HL-60 (cell line): ENCODE data around the gene TRIOBP.

Experiments used
- DNase-seq, 2 experiments: peaks; one replicate each; pipeline ENCODE4 v3.0.0-alpha.2; 2010 to 2020; ENCODE audit warnings: low read depth in 1 of 2, low spot score in 1 of 2
- H3K27ac ChIP-seq: fragments of 250-450 bp; sonication (Bioruptor Pico); replicated peaks from 2 replicates; pipeline ENCODE4 v1.5.1; 2020; ENCODE audit warnings: mild to moderate bottlenecking, moderate library complexity
- H3K27me3 ChIP-seq: fragments of 250-450 bp; sonication (Bioruptor Pico); 2 replicates; pipeline ENCODE4 v1.5.1; 2021; ENCODE audit warnings: mild to moderate bottlenecking, moderate library complexity; ENCODE audit not compliant: insufficient read depth, poor library complexity, severe bottlenecking
- H3K4me3 ChIP-seq: replicated peaks from 2 replicates; pipeline ENCODE4 v1.5.1; 2011; ENCODE audit warnings: mild to moderate bottlenecking, control low read depth, low read length; ENCODE audit not compliant: insufficient read depth
- GABPA ChIP-seq: IDR thresholded peaks from 2 replicates; pipeline ENCODE4 v1.6.1; 2012; ENCODE audit warnings: low read depth
- POLR2AphosphoS5 ChIP-seq: IDR thresholded peaks from 2 replicates; pipeline ENCODE4 v1.6.1; 2012; ENCODE audit warnings: low read depth
- REST ChIP-seq: IDR thresholded peaks from 2 replicates; pipeline ENCODE4 v1.6.1; 2012; ENCODE audit warnings: low read depth; ENCODE audit not compliant: insufficient replicate concordance
- SPI1 ChIP-seq: IDR thresholded peaks from 2 replicates; pipeline ENCODE4 v1.6.1; 2012; ENCODE audit warnings: low read depth, mild to moderate bottlenecking, borderline replicate concordance
- TF ChIP-seq, protein P1 (sequence below): IDR thresholded peaks from one replicate; pipeline ENCODE4 v1.5.1; 2011; ENCODE audit warnings: low read length, control low read depth, inconsistent platforms; ENCODE audit not compliant: insufficient read depth

TRIOBP gene

GRCh38 chr22:37782340-37783168 lies 85.7 kb downstream of the TRIOBP start:
- TF ChIP-seq REST = no peak
- TF ChIP-seq, protein P1, sequence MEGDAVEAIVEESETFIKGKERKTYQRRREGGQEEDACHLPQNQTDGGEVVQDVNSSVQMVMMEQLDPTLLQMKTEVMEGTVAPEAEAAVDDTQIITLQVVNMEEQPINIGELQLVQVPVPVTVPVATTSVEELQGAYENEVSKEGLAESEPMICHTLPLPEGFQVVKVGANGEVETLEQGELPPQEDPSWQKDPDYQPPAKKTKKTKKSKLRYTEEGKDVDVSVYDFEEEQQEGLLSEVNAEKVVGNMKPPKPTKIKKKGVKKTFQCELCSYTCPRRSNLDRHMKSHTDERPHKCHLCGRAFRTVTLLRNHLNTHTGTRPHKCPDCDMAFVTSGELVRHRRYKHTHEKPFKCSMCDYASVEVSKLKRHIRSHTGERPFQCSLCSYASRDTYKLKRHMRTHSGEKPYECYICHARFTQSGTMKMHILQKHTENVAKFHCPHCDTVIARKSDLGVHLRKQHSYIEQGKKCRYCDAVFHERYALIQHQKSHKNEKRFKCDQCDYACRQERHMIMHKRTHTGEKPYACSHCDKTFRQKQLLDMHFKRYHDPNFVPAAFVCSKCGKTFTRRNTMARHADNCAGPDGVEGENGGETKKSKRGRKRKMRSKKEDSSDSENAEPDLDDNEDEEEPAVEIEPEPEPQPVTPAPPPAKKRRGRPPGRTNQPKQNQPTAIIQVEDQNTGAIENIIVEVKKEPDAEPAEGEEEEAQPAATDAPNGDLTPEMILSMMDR = no peak
- TF ChIP-seq GABPA = no peak
- no peak for TF ChIP-seq POLR2AphosphoS5
- no peak for TF ChIP-seq SPI1

DNA sequence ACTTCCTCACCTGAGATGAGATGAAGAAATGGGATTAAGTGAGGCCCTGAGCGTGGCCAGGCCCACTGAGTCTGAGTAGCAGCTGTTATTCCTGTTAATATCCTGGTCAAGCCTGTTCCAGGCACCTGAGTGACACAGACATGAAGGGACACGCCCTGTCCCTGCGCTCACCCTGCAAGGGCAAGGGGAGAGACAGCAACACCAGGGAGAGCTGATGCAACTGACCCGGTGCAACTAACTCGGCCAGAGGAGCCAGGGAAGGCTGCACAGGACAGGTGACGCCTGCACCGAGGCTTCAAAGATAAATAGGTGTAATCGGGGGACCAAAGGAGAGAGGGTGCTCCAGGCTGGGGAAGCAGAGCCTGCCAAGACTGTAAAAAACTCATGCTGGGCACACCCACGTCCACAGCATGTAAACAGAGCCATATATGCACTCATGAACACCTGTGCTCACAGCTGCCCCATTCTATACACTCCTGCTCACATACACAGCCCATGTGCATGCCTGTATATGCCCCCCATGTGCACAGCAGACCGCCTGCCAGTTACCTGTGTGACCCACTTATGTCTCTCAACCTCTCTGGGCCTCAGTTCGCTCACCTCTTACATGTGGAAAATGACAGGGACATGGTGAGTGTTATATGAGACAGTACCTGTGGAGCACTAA lies 88.1 kb downstream of the TRIOBP start:
- H3K4me3 ChIP-seq = no peak overlapping the region
- TF ChIP-seq REST = no peak
- TF ChIP-seq, protein P1 = no peak
- no peak for TF ChIP-seq GABPA
- no peak for TF ChIP-seq POLR2AphosphoS5
- no peak for TF ChIP-seq SPI1
- no peaks in the 10 kb centered on the region for H3K27me3 ChIP-seq
- no peak overlapping the region for H3K27ac ChIP-seq
- no peak for DNase-seq

More at GRCh38 chr22:37782340-37783168, 85.7 kb downstream of the TRIOBP start:
- Histone ChIP-seq H3K4me3 (no peak overlapping the region), H3K27ac (no peak overlapping the region), H3K27me3 (no peaks in the 10 kb centered on the region)
- no peak for DNase-seq

DNA sequence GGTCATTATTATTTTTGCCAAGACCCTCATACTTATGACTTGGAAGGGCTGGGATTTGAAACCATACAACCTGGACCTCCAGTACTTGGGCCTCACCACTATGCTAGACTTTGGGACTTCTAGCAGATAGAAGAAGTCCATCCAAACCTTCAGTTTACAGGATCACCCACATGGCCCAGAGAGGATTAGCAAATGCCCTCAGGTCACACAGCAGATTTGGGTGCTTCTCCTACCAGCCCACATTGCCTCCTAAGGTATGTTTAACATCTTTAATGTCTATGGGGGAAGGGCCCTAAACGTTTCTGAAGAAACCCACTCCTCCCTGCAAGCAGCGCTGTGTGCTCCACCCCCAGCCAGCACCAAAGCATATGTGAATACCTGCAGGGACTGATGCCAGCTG lies 93.4 kb downstream of the TRIOBP start:
- DNase-seq = no peak
- no peak overlapping the region for H3K27ac ChIP-seq
- no peak for TF ChIP-seq GABPA
- TF ChIP-seq SPI1 = no peak
- no peak overlapping the region for H3K4me3 ChIP-seq
- no peaks in the 10 kb centered on the region for H3K27me3 ChIP-seq

DNA sequence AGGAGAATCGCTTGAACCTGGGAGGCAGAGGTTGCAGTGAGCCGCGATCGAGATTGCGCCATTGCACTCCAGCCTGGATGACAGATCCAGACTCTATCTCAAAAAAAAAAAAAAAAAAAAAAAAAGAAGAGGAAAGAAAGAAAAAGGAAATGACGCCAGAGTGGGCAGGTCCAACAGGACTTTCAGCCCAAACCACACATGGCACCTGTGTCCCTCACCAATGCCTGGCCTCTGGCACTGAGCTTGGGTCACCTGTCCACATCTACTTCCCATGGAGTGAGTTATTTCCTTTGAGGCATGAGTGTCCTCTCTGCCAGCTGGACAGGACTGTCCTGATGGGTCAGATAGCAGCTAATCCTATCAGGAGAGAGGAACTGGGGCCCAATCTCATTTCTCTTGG lies 95.6 kb downstream of the TRIOBP start:
- H3K27me3 ChIP-seq = no peaks in the 10 kb centered on the region
- no peak for DNase-seq
- no peak for TF ChIP-seq REST
- no peak for TF ChIP-seq POLR2AphosphoS5
- no peak for TF ChIP-seq SPI1
- H3K27ac ChIP-seq = no peak overlapping the region
- H3K4me3 ChIP-seq = no peak overlapping the region
